Keratinocyte (primary cell): Measurements from ENCODE around the gene TLE7. TPM values are rescaled to one million over a fixed set of nuclear protein-coding genes. Genes with fewer than 3 reads are reported as not detected.

Source experiments
- DNase-seq: peaks from one replicate; pipeline ENCODE4 v3.0.0-alpha.2; 2011; ENCODE audit warnings: low read depth, missing footprints, low spot score
- FAIRE-seq: peaks from 2 replicates; lab custom pipeline; 2011; peaks lifted over from hg19 to GRCh38; lab: Jason Lieb, UNC
- H2AFZ ChIP-seq: 2 replicates; pipeline ENCODE4 v1.6.0; 2012; ENCODE audit warnings: low read length, control low read depth, inconsistent platforms; ENCODE audit not compliant: control insufficient read depth
- H3K27ac ChIP-seq: 2 replicates; pipeline ENCODE4 v1.5.1; 2011; ENCODE audit warnings: low read length; ENCODE audit not compliant: control insufficient read depth, insufficient read depth
- H3K27me3 ChIP-seq: 3 replicates; pipeline ENCODE4 v1.6.0; 2011; ENCODE audit warnings: low read length; ENCODE audit not compliant: control insufficient read depth, insufficient read depth; ENCODE audit errors: extremely low read depth
- H3K36me3 ChIP-seq, 2 experiments: 2 replicates in 1 of 2; 3 replicates in 1 of 2; pipeline ENCODE4 v1.5.1; 2011; ENCODE audit warnings: low read length in 2 of 2, mild to moderate bottlenecking in 1 of 2; ENCODE audit not compliant: control insufficient read depth in 2 of 2, insufficient read depth in 2 of 2; ENCODE audit errors: extremely low read depth in 1 of 2
- H3K4me1 ChIP-seq: 3 replicates; pipeline ENCODE4 v1.5.1; 2011; ENCODE audit warnings: low read length; ENCODE audit not compliant: control insufficient read depth, insufficient read depth; ENCODE audit errors: extremely low read depth
- H3K4me2 ChIP-seq: 3 replicates; pipeline ENCODE4 v1.6.0; 2011; ENCODE audit warnings: low read depth, low read length; ENCODE audit not compliant: control insufficient read depth, insufficient read depth; ENCODE audit errors: extremely low read depth
- H3K4me3 ChIP-seq, 3 experiments: fragments of 200-600 bp in 1 of 3; sonication (generic) in 1 of 3; 2 replicates in 2 of 3; 3 replicates in 1 of 3; pipeline ENCODE4 v1.5.1; 2011 to 2016; ENCODE audit warnings: low read length in 3 of 3, mild to moderate bottlenecking in 3 of 3, control low read depth in 2 of 3, inconsistent platforms in 1 of 3, low read depth in 1 of 3, mixed read lengths in 1 of 3, mixed run types in 1 of 3, moderate library complexity in 1 of 3; ENCODE audit not compliant: control insufficient read depth in 2 of 3, insufficient read depth in 2 of 3; ENCODE audit errors: extremely low read depth in 1 of 3
- H3K79me2 ChIP-seq: 2 replicates; pipeline ENCODE4 v1.6.0; 2012; ENCODE audit warnings: low read length; ENCODE audit not compliant: control insufficient read depth, insufficient read depth
- H3K9ac ChIP-seq: 3 replicates; pipeline ENCODE4 v1.6.0; 2011; ENCODE audit warnings: low read length; ENCODE audit not compliant: control insufficient read depth, insufficient read depth; ENCODE audit errors: extremely low read depth
- H3K9me1 ChIP-seq: 3 replicates; pipeline ENCODE4 v1.6.0; 2011; ENCODE audit warnings: low read length; ENCODE audit not compliant: control insufficient read depth, insufficient read depth; ENCODE audit errors: extremely low read depth
- H3K9me3 ChIP-seq: 2 replicates; pipeline ENCODE4 v1.5.1; 2012; ENCODE audit warnings: low read depth, low read length; ENCODE audit not compliant: control insufficient read depth
- H4K20me1 ChIP-seq: 3 replicates; pipeline ENCODE4 v1.6.0; 2011; ENCODE audit warnings: low read length; ENCODE audit not compliant: control insufficient read depth, insufficient read depth; ENCODE audit errors: extremely low read depth
- EZH2 ChIP-seq: IDR thresholded peaks from one replicate; pipeline ENCODE4 v1.6.1; 2012; ENCODE audit warnings: inconsistent platforms, mild to moderate bottlenecking, low read length, moderate library complexity
- dilution Hi-C: fragments of 300-500 bp; cut with MboI; formaldehyde crosslinking; loops from one replicate; pipeline ENCODE4 v1.7.0; 2020; ENCODE audit warnings: low sequenced_read_pairs; ENCODE audit not compliant: extremely low pct_ligation_motif_present
- polyA plus RNA-seq, 5 experiments: library from polyadenylated mRNA; depleted of rRNA in 3 of 5; stranded (reverse) in 3 of 5; stranded (forward) in 1 of 5; unstranded in 1 of 5; fragments of >200 nt; gene quantifications; 1 replicate in 1 of 5; 2 replicates in 3 of 5; 3 replicates in 1 of 5; pipeline versions ENCODE4 v1.2.1 to v1.2.3, GENCODE V29; 2011 to 2012; ENCODE audit warnings: missing spikeins in 2 of 5, low read depth in 1 of 5, low replicate concordance in 1 of 5
- TF ChIP-seq, protein P1 (sequence below), 3 experiments: IDR thresholded peaks in 1 of 3; conservative IDR thresholded peaks in 1 of 3; optimal IDR thresholded peaks in 1 of 3; 2 replicates in 2 of 3; 3 replicates in 1 of 3; pipeline versions ENCODE3 to v1.5.1; 2011; ENCODE audit warnings: low read length in 3 of 3, mild to moderate bottlenecking in 3 of 3, moderate library complexity in 2 of 3, control low read depth in 1 of 3, inconsistent platforms in 1 of 3; ENCODE audit not compliant: insufficient read depth in 2 of 3; ENCODE audit errors: extremely low read depth in 1 of 3

Gene TLE7
- polyA plus RNA-seq, 1 donor (not counting 4 experiments of a cell fraction or from before 2014, with no cell fraction given) = not detected

DNA sequence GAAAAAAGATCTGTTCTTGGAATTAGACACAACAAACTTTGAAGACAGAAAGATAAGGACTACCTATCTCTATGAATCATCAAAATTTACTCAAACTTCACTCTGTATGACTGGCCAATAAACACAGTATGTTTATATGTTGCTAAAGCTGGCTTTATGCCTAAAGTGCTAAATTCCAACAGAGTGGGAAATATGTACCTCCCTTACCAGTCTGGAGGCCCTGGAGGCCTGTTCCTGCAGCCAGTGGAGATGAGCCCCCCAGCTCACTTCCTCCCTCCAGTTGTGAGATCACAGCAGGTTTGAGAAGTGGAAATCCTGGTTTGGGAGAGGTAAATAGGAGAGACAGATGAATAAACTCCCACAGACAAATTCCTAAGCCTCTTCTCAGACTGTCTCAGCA, 11.2 kb upstream of the TLE7 start:
- Histone ChIP-seq H3K27ac (no peak overlapping the region), H3K36me3 (peaks cover 10 to 24% of the 10 kb centered on the region in 2 experiments), H2AFZ (no peak overlapping the region), H3K4me3 (no peak overlapping the region), H3K27me3 (no peaks in the 10 kb centered on the region), H3K79me2 (no peaks in the 10 kb centered on the region), H3K4me2 (no peak overlapping the region), H3K9me1 (no peaks in the 10 kb centered on the region), H3K9me3 (peaks cover 20% of the 10 kb centered on the region), H3K9ac (no peak overlapping the region), H3K4me1 (no peaks in the 10 kb centered on the region), H4K20me1 (no peaks in the 10 kb centered on the region)
- DNase-seq = no peak
- no peak for TF ChIP-seq EZH2
- TF ChIP-seq, protein P1, sequence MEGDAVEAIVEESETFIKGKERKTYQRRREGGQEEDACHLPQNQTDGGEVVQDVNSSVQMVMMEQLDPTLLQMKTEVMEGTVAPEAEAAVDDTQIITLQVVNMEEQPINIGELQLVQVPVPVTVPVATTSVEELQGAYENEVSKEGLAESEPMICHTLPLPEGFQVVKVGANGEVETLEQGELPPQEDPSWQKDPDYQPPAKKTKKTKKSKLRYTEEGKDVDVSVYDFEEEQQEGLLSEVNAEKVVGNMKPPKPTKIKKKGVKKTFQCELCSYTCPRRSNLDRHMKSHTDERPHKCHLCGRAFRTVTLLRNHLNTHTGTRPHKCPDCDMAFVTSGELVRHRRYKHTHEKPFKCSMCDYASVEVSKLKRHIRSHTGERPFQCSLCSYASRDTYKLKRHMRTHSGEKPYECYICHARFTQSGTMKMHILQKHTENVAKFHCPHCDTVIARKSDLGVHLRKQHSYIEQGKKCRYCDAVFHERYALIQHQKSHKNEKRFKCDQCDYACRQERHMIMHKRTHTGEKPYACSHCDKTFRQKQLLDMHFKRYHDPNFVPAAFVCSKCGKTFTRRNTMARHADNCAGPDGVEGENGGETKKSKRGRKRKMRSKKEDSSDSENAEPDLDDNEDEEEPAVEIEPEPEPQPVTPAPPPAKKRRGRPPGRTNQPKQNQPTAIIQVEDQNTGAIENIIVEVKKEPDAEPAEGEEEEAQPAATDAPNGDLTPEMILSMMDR (optimal IDR thresholded peaks at IDR 0.05 in 1 of 3, IDR thresholded peaks at IDR 0.05 in 1 of 3, conservative IDR thresholded peaks at IDR 0.05 in 1 of 3; ENCODE audit: extremely low read depth in 1 of 3, insufficient read depth in 2 of 3, low read length in 3 of 3) = no peak
- no peak for FAIRE-seq
- dilution Hi-C loops = no loop called here

- H3K9me3 ChIP-seq = peaks cover 30% of the 10 kb centered on the region
- dilution Hi-C loops = no loop called here
- peaks cover 7 to 17% of the 10 kb centered on the region in 2 experiments for H3K36me3 ChIP-seq
- H3K4me1 ChIP-seq = no peaks in the 10 kb centered on the region
- FAIRE-seq = no peak
- no peaks in the 10 kb centered on the region for H3K79me2 ChIP-seq
- H4K20me1 ChIP-seq = no peaks in the 10 kb centered on the region
- no peak overlapping the region for H3K4me2 ChIP-seq
- H3K9me1 ChIP-seq = no peaks in the 10 kb centered on the region
- no peak overlapping the region for H3K4me3 ChIP-seq
- H3K27me3 ChIP-seq = no peaks in the 10 kb centered on the region
- H3K9ac ChIP-seq = no peak overlapping the region
- no peak for DNase-seq
- no peak overlapping the region for H2AFZ ChIP-seq
- H3K27ac ChIP-seq = no peak overlapping the region
- TF ChIP-seq EZH2 = no peak
- TF ChIP-seq, protein P1 (optimal IDR thresholded peaks at IDR 0.05 in 1 of 3, IDR thresholded peaks at IDR 0.05 in 1 of 3, conservative IDR thresholded peaks at IDR 0.05 in 1 of 3; ENCODE audit: extremely low read depth in 1 of 3, insufficient read depth in 2 of 3, low read length in 3 of 3) = no peak
These were observed 7.2 kb upstream of the TLE7 start for GRCh38 chr16:71449020-71449419.
